ENCODE measurements around the gene UBE2H.
"Not testable (repeated sequence)": the region's sequence is repeated elsewhere in the genome, so short reads cannot be mapped to it uniquely, and the experiment has no call there.

The UBE2H gene

GRCh38 chr7:129870668-129871067, 82.1 kb downstream of the UBE2H start:
- DNase-seq, result no peak

- DNase-seq, result no peak
Measured at GRCh38 chr7:129866251-129866650, 86.5 kb downstream of the UBE2H start.

- DNase-seq, result no peak
Measured at GRCh38 chr7:129865925-129866201, 86.9 kb downstream of the UBE2H start.

GRCh38 chr7:129865093-129865924, 87.5 kb downstream of the UBE2H start:
- no peak for DNase-seq

- DNase-seq, result not testable (repeated sequence)
Measured at GRCh38 chr7:129864676-129865075, 88.1 kb downstream of the UBE2H start.

GRCh38 chr7:129864042-129864441, 88.7 kb downstream of the UBE2H start:
- no peak for DNase-seq

GRCh38 chr7:129862682-129863081, 90.1 kb downstream of the UBE2H start:
- no peak for DNase-seq

- DNase-seq, result not testable (repeated sequence)
Measured at GRCh38 chr7:129860784-129861183, 92.0 kb downstream of the UBE2H start.

GRCh38 chr7:129859183-129859582, 93.6 kb downstream of the UBE2H start:
- no peak for DNase-seq

- no peak for DNase-seq
Measured at GRCh38 chr7:129858490-129858889, 94.3 kb downstream of the UBE2H start.

- DNase-seq, result no peak
Measured at GRCh38 chr7:129857313-129857712, 95.4 kb downstream of the UBE2H start.

GRCh38 chr7:129855935-129856717, 96.6 kb downstream of the UBE2H start:
- DNase-seq, result no peak

GRCh38 chr7:129855234-129855673, 97.5 kb downstream of the UBE2H start:
- no peak for DNase-seq

GRCh38 chr7:129854401-129854800, 98.4 kb downstream of the UBE2H start:
- DNase-seq, result no peak

- DNase-seq, result no peak
Measured at GRCh38 chr7:129853661-129854268, 99.0 kb downstream of the UBE2H start.

GRCh38 chr7:129851809-129852208, 101.0 kb downstream of the UBE2H start:
- DNase-seq, result no peak

- no peak for DNase-seq
Measured at GRCh38 chr7:129851174-129851573, 101.6 kb downstream of the UBE2H start.

GRCh38 chr7:129848436-129848835, 104.3 kb downstream of the UBE2H start:
- no peak for DNase-seq

- no peak for DNase-seq
Measured at GRCh38 chr7:129845972-129846327, 106.8 kb downstream of the UBE2H start.

GRCh38 chr7:129845178-129845971, 107.4 kb downstream of the UBE2H start:
- DNase-seq, result no peak

GRCh38 chr7:129843978-129844840, 108.6 kb downstream of the UBE2H start:
- DNase-seq, result no peak

GRCh38 chr7:129843365-129843898, 109.3 kb downstream of the UBE2H start:
- no peak for DNase-seq

Data from activated CD4-positive, alpha-beta T cell treated with anti-CD3 and anti-CD28 coated beads, Interleukin-2, amount 50 U/mL, for 1 hour (primary cell).